ENCODE results near the gene TNNI2. TPM values are rescaled to one million over a fixed set of nuclear protein-coding genes. Genes with fewer than 3 reads are reported as not detected.
"Not testable (repeated sequence)": the region's sequence is repeated elsewhere in the genome, so short reads cannot be mapped to it uniquely, and the experiment has no call there.

Gene TNNI2
- polyA plus RNA-seq, 1 donor from 2014 or later = not detected

- Histone ChIP-seq H3K4me3 (ENCODE audit: low read length) (no peak overlapping the region), H3K36me3 (ENCODE audit: insufficient read depth, low read length) (no peaks in the 10 kb centered on the region), H4K20me1 (ENCODE audit: insufficient read depth) (no peaks in the 10 kb centered on the region), H3K9ac (ENCODE audit: low read length) (no peak overlapping the region), H3K4me2 (ENCODE audit: low read length) (no peak overlapping the region), H3K27ac (ENCODE audit: low read length) (no peak overlapping the region), H2AFZ (ENCODE audit: low read depth, low read length) (no peak overlapping the region), H3K79me2 (replicated peaks; ENCODE audit: insufficient read depth, low read length) (no peaks in the 10 kb centered on the region), H3F3A (ENCODE audit: insufficient read depth, low read length, poor library complexity, severe bottlenecking) (no peaks in the 10 kb centered on the region), H3K9me2 (ENCODE audit: insufficient read depth, low read length) (no peaks in the 10 kb centered on the region), H3K27me3 (ENCODE audit: insufficient read depth, low read depth, low read length) (no peaks in the 10 kb centered on the region), H3K9me3 (ENCODE audit: low read length) (no peaks in the 10 kb centered on the region)
- TF ChIP-seq MXI1 (conservative IDR thresholded peaks at IDR 0.05; ENCODE audit: poor library complexity, severe bottlenecking) (no peak), CTCF (IDR thresholded peaks at IDR 0.05; ENCODE audit: poor library complexity, severe bottlenecking) (no peak), REST (IDR thresholded peaks at IDR 0.05; ENCODE audit: borderline replicate concordance) (no peak), SMC3 (conservative IDR thresholded peaks at IDR 0.05; ENCODE audit: poor library complexity) (no peak), TAF1 (IDR thresholded peaks at IDR 0.05; ENCODE audit: low read depth) (no peak), EZH2 (IDR thresholded peaks at IDR 0.05; ENCODE audit: borderline replicate concordance, insufficient read depth, low read length, poor library complexity, severe bottlenecking) (no peak), EP300 (conservative IDR thresholded peaks at IDR 0.05; ENCODE audit: poor library complexity, severe bottlenecking) (no peak), POLR2AphosphoS5 (IDR thresholded peaks at IDR 0.05) (no peak), RAD21 (conservative IDR thresholded peaks at IDR 0.05) (no peak)
Observed at GRCh38 chr11:1803246-1803645, 35.5 kb upstream of the TNNI2 start.

- not testable (repeated sequence) for H3K9me2 ChIP-seq (ENCODE audit: insufficient read depth, low read length); H4K20me1 ChIP-seq (ENCODE audit: insufficient read depth); H3K4me3 ChIP-seq (ENCODE audit: low read length); H3K79me2 ChIP-seq (replicated peaks; ENCODE audit: insufficient read depth, low read length); H3F3A ChIP-seq (ENCODE audit: insufficient read depth, low read length, poor library complexity, severe bottlenecking); H3K36me3 ChIP-seq (ENCODE audit: insufficient read depth, low read length); H3K9me3 ChIP-seq (ENCODE audit: low read length); H2AFZ ChIP-seq (ENCODE audit: low read depth, low read length); H3K9ac ChIP-seq (ENCODE audit: low read length); H3K27me3 ChIP-seq (ENCODE audit: insufficient read depth, low read depth, low read length); H3K4me2 ChIP-seq (ENCODE audit: low read length); H3K27ac ChIP-seq (ENCODE audit: low read length)
Observed at GRCh38 chr11:1803835-1804519, 34.8 kb upstream of the TNNI2 start.
